Endothelial cell of umbilical vein (primary cell): ENCODE measurements around the gene DIP2C. TPM values are rescaled to one million over a fixed set of nuclear protein-coding genes. Genes with fewer than 3 reads are reported as not detected.
A peak's percentile ranks its signal among the peaks of the same experiment; 100 is the strongest.

Experiments
- BruUV-seq: library from RNA; stranded (reverse); fragments of 400-500 nt; replicated peaks from 2 replicates; lab custom pipeline; 2021; lab: Mats Ljungman, UMichigan
- CTCF ChIA-PET: fragments of 300-600, 350-600 bp; sonication (Branson Sonifier 250); formaldehyde crosslinking; loops from one replicate; lab custom pipeline; 2021; ENCODE audit warnings: antibody characterized with exemption, inconsistent platforms; lab: Charles Lee
- POLR2A ChIA-PET: fragments of 300-600, 350-600 bp; sonication (Branson Sonifier 250); formaldehyde crosslinking; loops from one replicate; lab custom pipeline; 2021; ENCODE audit warnings: antibody characterized with exemption, inconsistent platforms; lab: Charles Lee
- DNase-seq: peaks from one replicate; pipeline ENCODE4 v3.0.0-alpha.2; 2011; ENCODE audit warnings: low read depth, low spot score
- FAIRE-seq: peaks from 2 replicates; lab custom pipeline; 2011; peaks lifted over from hg19 to GRCh38; lab: Jason Lieb, UNC
- H2AFZ ChIP-seq: 2 replicates; pipeline ENCODE4 v1.6.0; 2012; ENCODE audit warnings: low read depth, low read length, control low read depth, inconsistent platforms
- H3K27ac ChIP-seq: 2 replicates; pipeline ENCODE4 v1.5.1; 2011; ENCODE audit warnings: low read depth, mild to moderate bottlenecking, control low read depth, low read length, moderate library complexity; ENCODE audit not compliant: insufficient read depth
- H3K27me3 ChIP-seq, 2 experiments: 2 replicates each; pipeline versions ENCODE4 v1.6.0 to v1.6.1; 2011; ENCODE audit warnings: low read length in 2 of 2, mixed read lengths in 1 of 2; ENCODE audit not compliant: control insufficient read depth in 2 of 2, insufficient read depth in 2 of 2
- H3K36me3 ChIP-seq, 2 experiments: 2 replicates in 1 of 2; 3 replicates in 1 of 2; pipeline ENCODE4 v1.5.1; 2011; ENCODE audit warnings: low read length in 2 of 2, mild to moderate bottlenecking in 1 of 2, moderate library complexity in 1 of 2; ENCODE audit not compliant: control insufficient read depth in 2 of 2, insufficient read depth in 2 of 2; ENCODE audit errors: extremely low read depth in 1 of 2
- H3K4me1 ChIP-seq: 3 replicates; pipeline ENCODE4 v1.5.1; 2011; ENCODE audit warnings: mild to moderate bottlenecking, low read length; ENCODE audit not compliant: control insufficient read depth, insufficient read depth; ENCODE audit errors: extremely low read depth
- H3K4me2 ChIP-seq: 2 replicates; pipeline ENCODE4 v1.6.1; 2011; ENCODE audit warnings: low read length, control low read depth, mixed read lengths; ENCODE audit not compliant: insufficient read depth
- H3K4me3 ChIP-seq, 3 experiments: fragments of 200-600 bp in 1 of 3; sonication (generic), shearing (Covaris generic) in 1 of 3; replicated peaks in 1 of 3; 2 replicates each; pipeline ENCODE4 v1.5.1; 2011 to 2016; ENCODE audit warnings: control low read depth in 3 of 3, low read length in 3 of 3, mild to moderate bottlenecking in 2 of 3, inconsistent platforms in 1 of 3, low read depth in 1 of 3, moderate library complexity in 1 of 3; ENCODE audit not compliant: insufficient read depth in 1 of 3
- H3K79me2 ChIP-seq: 2 replicates; pipeline ENCODE4 v1.6.0; 2012; ENCODE audit warnings: low read length, inconsistent platforms; ENCODE audit not compliant: control insufficient read depth, insufficient read depth
- H3K9ac ChIP-seq: replicated peaks from 2 replicates; pipeline ENCODE3; 2011; ENCODE audit warnings: low read length, control low read depth; ENCODE audit not compliant: insufficient read depth; ENCODE audit errors: extremely low read depth
- H3K9me1 ChIP-seq: replicated peaks from 3 replicates; pipeline ENCODE4 v1.6.0; 2011; ENCODE audit warnings: mild to moderate bottlenecking, low read length; ENCODE audit not compliant: control insufficient read depth, insufficient read depth; ENCODE audit errors: extremely low read depth
- H3K9me3 ChIP-seq: replicated peaks from 2 replicates; pipeline ENCODE4 v1.5.1; 2012; ENCODE audit warnings: low read length, inconsistent platforms; ENCODE audit not compliant: control insufficient read depth, insufficient read depth
- H4K20me1 ChIP-seq: replicated peaks from 2 replicates; pipeline ENCODE3; 2011; ENCODE audit warnings: mild to moderate bottlenecking, low read length; ENCODE audit not compliant: control insufficient read depth, insufficient read depth; ENCODE audit errors: extremely low read depth
- CTCF ChIP-seq, 2 donors: IDR thresholded peaks; 1 replicate in 1 of 2; 2 replicates in 1 of 2; pipeline ENCODE4 v1.5.1; 2011; ENCODE audit warnings: low read length in 2 of 2, mild to moderate bottlenecking in 2 of 2, moderate library complexity in 2 of 2, control low read depth in 1 of 2, inconsistent platforms in 1 of 2, low read depth in 1 of 2; ENCODE audit not compliant: insufficient read depth in 1 of 2; ENCODE audit errors: extremely low read depth in 1 of 2
- EZH2 ChIP-seq: IDR thresholded peaks from 2 replicates; pipeline ENCODE4 v1.6.1; 2012; ENCODE audit warnings: borderline replicate concordance, low read depth, mild to moderate bottlenecking, moderate library complexity, low read length, inconsistent platforms; ENCODE audit not compliant: severe bottlenecking
- FOS ChIP-seq: IDR thresholded peaks from 2 replicates; pipeline ENCODE4 v1.6.1; 2011; ENCODE audit warnings: mild to moderate bottlenecking, low read length, moderate library complexity, borderline replicate concordance; ENCODE audit not compliant: insufficient read depth
- GATA2 ChIP-seq: IDR thresholded peaks from 2 replicates; pipeline ENCODE4 v1.7.0; 2011; ENCODE audit warnings: low read depth, mild to moderate bottlenecking, moderate library complexity, mixed read lengths, low read length; ENCODE audit not compliant: insufficient read length, insufficient read depth
- JUN ChIP-seq: IDR thresholded peaks from 2 replicates; pipeline ENCODE4 v1.6.1; 2011; ENCODE audit warnings: borderline replicate concordance, low read depth; ENCODE audit not compliant: insufficient read length, insufficient read depth
- MAX ChIP-seq: IDR thresholded peaks from 2 replicates; pipeline ENCODE4 v1.6.1; 2011; ENCODE audit not compliant: insufficient read depth, insufficient read length
- MYC ChIP-seq: IDR thresholded peaks from one replicate; pipeline ENCODE4 v1.6.1; 2011; ENCODE audit warnings: mild to moderate bottlenecking, low read depth, low read length
- POLR2A ChIP-seq: IDR thresholded peaks from 2 replicates; pipeline ENCODE4 v1.6.1; 2012; ENCODE audit warnings: low read depth, mild to moderate bottlenecking, control low read depth, low read length
- POLR2AphosphoS5 ChIP-seq: IDR thresholded peaks from 2 replicates; pipeline ENCODE4 v1.6.1; 2012; ENCODE audit warnings: low read depth, mild to moderate bottlenecking, control low read depth, low read length, moderate library complexity; ENCODE audit not compliant: insufficient read depth
- dilution Hi-C: fragments of 300-500 bp; cut with MboI; formaldehyde crosslinking; loops from one replicate; pipeline ENCODE4 v1.15.0; 2019; ENCODE audit warnings: low sequenced_read_pairs; ENCODE audit not compliant: extremely low pct_ligation_motif_present
- intact Hi-C: fragments of 100-400 bp; cut with micrococcal nuclease; formaldehyde crosslinking; loops from one replicate; pipeline ENCODE4 v1.10.0; 2022
- polyA plus RNA-seq, 4 experiments: library from polyadenylated mRNA; depleted of rRNA in 3 of 4; stranded (reverse) in 3 of 4; unstranded in 1 of 4; fragments of >200 nt; gene quantifications; 2 replicates each; pipeline versions ENCODE4 v1.2.1 to v1.2.3, GENCODE V29; 2011 to 2012; ENCODE audit warnings: missing spikeins in 1 of 4
- total RNA-seq: library from RNA; stranded (reverse); gene quantifications from 2 replicates; pipeline ENCODE4 v1.2.3, GENCODE V29; 2021

The DIP2C gene
- total and polyA plus RNA-seq, 2 donors (not counting 3 experiments of a cell fraction or from before 2014, with no cell fraction given): 3.6 to 10.7 TPM

GRCh38 chr10:650441-650851, 39.0 kb downstream of the DIP2C start:
- Histone ChIP-seq H3K4me2 (no peak overlapping the region), H4K20me1 (peaks cover 4% of the 10 kb centered on the region), H3K27ac (no peak overlapping the region), H3K9ac (no peak overlapping the region), H2AFZ (no peak overlapping the region), H3K4me3 (no peak overlapping the region), H3K36me3 (no peaks in the 10 kb centered on the region), H3K27me3 (no peaks in the 10 kb centered on the region), H3K9me3 (no peaks in the 10 kb centered on the region), H3K4me1 (peaks cover 3% of the 10 kb centered on the region), H3K79me2 (no peaks in the 10 kb centered on the region), H3K9me1 (no peaks in the 10 kb centered on the region)
- ChIA-PET CTCF (no interaction called here), POLR2A (no interaction called here)
- TSS peak; percentile 36 for BruUV-seq
- DNase-seq: no peak
- intact Hi-C loops: no loop called here
- dilution Hi-C loops: no loop called here
- FAIRE-seq: no peak
- no peak for TF ChIP-seq CTCF (IDR thresholded peaks at IDR 0.05; ENCODE audit: extremely low read depth in 1 of 2, insufficient read depth in 1 of 2, low read depth in 1 of 2, low read length in 2 of 2)
- no peak for TF ChIP-seq GATA2
- no peak for TF ChIP-seq MAX
- TF ChIP-seq MYC: no peak
- TF ChIP-seq POLR2A: no peak
- TF ChIP-seq POLR2AphosphoS5: no peak
- no peak for TF ChIP-seq FOS
- TF ChIP-seq EZH2: no peak
- TF ChIP-seq JUN: no peak
